ENCODE measurements around the gene CARMIL1.

The CARMIL1 gene

GRCh38 chr6:25278914-25279747 lies at the start of gene CARMIL1:
Gene CARMIL1 (plus strand): TSS chr6:25279374. CDS start chr6:25279796, 422 bp downstream.
- peak; percentile 33 for DNase-seq (ENCODE audit: low read depth)

DNA sequence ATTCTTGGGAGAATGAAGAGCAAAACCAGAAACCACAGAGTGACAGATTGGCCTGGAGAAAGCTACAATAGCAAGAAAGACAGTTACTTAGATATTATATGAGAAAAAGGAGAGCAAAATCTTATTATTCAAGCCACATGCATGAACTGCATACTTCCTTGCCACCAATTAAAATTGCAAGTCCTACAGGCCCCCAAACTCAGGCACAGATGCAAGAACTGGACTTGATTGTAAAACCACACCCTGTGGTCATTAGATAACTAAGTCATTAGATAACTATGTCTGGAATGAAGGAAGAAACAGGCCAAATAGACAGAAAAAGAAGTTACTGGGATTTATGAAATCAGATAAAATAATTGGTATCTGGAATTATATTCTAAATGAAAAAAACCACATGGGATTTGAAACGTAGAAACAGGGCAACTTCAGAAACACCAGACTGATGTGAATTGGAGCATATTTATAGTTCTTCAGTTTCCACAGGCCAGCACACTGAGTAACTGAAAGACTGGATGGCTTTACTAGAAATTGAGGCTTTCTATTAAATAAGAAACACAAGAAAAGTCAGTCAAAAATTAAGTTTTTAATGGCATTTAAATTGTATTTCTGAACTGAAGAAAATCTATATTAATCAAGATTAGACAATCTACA lies 49.4 kb upstream of the CARMIL1 start:
- no peak for DNase-seq (ENCODE audit: low read depth)

DNA sequence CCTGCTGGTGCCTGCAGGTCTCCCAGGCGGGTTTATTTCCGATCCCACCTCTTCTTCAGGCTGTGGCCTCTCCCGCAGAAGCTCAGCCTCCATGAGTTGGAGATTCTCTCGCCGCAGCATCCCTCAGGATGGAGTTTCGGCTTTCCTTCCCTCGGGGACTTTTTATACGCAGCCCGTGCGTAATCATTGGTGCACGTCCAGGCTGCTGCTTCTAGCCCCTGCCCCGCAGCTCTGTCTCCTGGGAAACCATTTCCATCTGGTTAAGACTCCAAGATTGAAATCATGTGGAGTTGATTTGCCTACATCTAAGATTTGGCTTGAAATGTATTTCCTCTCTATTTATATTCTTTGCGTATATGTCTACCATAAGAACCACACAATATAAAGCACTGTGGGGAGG lies 46.7 kb upstream of the CARMIL1 start:
- no peak for DNase-seq (ENCODE audit: low read depth)

GRCh38 chr6:25233226-25233625 lies 45.9 kb upstream of the CARMIL1 start:
- no peak for DNase-seq (ENCODE audit: low read depth)

- no peak for DNase-seq (ENCODE audit: low read depth)
These were observed 41.6 kb upstream of the CARMIL1 start for GRCh38 chr6:25237579-25237978.

DNA sequence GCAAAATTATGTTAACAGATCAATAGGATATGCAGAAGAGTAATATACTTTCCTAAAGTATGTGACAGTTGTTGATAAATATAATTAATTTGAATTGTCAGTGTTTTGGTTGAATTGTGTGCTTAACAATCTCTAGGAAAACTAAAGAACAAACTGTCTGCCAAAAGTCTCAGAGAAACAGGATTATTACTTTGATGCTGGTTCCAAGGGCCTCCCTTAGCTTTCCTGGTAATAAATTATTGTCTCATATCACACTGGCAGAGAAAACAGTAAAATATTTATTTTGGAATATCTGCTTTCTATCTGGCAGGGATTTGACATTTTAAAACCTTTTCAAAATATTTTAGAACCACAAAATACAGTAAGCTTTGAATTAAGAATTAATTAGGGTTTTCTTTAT lies 40.1 kb upstream of the CARMIL1 start:
- no peak for DNase-seq (ENCODE audit: low read depth)

- DNase-seq (ENCODE audit: low read depth), result no peak
These were observed 39.7 kb upstream of the CARMIL1 start for GRCh38 chr6:25239498-25239897.

GRCh38 chr6:25242567-25242966 lies 36.6 kb upstream of the CARMIL1 start:
- DNase-seq (ENCODE audit: low read depth), result no peak

- DNase-seq (ENCODE audit: low read depth), result no peak
These were observed 34.3 kb upstream of the CARMIL1 start for GRCh38 chr6:25244865-25245264.

GRCh38 chr6:25248123-25248522 lies 31.1 kb upstream of the CARMIL1 start:
- no peak for DNase-seq (ENCODE audit: low read depth)

- no peak for DNase-seq (ENCODE audit: low read depth)
These were observed 30.0 kb upstream of the CARMIL1 start for GRCh38 chr6:25249133-25249532.

DNA sequence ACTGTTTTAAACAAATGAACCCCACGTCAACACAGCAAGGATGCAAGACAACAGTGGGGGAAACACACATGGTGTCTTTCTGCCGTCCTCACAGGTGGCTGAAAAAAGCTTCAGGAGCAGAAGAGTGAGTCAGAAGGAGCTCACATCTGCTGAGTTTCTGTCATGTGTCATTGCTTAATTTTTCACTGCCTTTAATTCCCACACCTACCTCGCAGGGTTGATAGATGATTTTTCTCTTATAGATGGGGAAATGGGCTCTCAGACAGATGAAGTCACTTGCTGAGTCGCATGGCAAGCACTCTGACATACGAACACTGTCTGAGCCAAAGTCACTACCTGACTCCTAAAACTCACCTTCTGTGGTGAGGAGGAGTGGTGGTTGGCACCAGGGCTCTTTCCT lies 28.3 kb upstream of the CARMIL1 start:
- no peak for DNase-seq (ENCODE audit: low read depth)

DNA sequence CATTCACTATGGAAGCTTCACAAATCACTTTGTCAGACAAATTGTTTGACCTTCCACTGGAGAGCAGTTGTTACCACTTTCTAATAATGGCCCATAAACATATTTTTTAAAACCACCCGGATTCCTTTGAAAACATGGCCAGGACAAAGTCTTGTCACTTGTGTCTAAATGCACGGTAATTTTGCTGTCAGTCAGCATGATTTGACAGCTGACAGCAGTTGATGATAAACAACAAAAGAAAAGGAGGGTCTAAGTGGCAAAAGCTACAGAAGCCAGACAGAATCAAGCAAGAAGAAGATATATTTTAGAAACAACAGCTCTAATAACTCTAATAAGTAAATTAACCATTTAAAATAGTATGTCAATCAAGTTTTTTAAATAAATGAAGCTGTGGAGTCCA lies 27.7 kb upstream of the CARMIL1 start:
- DNase-seq (ENCODE audit: low read depth), result no peak

- no peak for DNase-seq (ENCODE audit: low read depth)
These were observed 25.8 kb upstream of the CARMIL1 start for GRCh38 chr6:25253351-25253750.

GRCh38 chr6:25254671-25255070 lies 24.5 kb upstream of the CARMIL1 start:
- no peak for DNase-seq (ENCODE audit: low read depth)

GRCh38 chr6:25257686-25258348 lies 21.4 kb upstream of the CARMIL1 start:
- no peak for DNase-seq (ENCODE audit: low read depth)

- no peak for DNase-seq (ENCODE audit: low read depth)
These were observed 19.4 kb upstream of the CARMIL1 start for GRCh38 chr6:25259756-25260155.

DNA sequence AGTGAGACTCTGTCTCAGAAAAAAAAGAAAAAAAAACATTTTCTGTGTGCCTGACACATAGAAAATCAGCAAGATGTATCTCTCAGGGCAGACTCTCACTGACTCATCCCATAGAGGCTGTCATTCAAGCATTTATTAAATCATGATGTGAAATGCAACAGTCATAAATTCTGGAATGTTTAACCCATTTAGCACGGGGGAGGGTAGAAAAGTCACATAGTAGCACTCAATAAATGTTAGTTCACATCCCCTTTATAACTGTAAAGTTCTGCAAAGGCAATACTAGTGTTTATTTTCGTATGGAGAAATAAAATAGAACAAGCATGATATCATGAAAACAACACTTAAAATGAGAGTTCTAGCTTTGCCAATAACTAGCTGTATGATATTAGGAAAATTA lies 15.5 kb upstream of the CARMIL1 start:
- DNase-seq (ENCODE audit: low read depth), result no peak

DNA sequence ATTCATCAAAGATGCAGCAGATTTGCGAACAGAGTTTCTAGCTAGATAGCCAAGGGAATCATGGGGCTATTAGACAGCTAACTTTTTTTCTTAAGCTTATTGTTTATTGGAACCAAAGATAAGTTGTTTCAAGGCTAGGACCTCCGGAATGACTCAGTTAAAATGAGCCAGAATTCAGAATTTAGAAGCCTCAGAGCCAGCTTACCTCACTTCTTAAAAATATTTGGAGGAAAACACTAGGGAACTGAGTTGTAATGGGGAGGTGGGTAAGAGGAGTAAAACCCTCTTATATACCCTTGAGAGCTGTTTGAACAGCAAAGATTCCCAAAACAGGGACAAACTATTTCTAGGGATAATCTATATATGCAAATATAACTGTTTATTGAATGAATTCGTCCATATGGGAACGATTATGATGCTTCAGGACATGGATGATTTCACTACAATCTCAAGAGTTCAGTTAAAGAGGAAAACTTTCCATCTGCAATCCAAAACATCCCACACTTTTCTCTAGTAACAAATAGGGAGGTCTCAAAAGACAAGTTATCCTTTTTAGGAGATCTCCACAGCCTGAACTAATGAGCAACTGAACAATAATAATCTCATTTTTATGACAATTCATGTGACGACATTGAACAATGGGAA lies 12.6 kb upstream of the CARMIL1 start:
- DNase-seq (ENCODE audit: low read depth), result no peak

DNA sequence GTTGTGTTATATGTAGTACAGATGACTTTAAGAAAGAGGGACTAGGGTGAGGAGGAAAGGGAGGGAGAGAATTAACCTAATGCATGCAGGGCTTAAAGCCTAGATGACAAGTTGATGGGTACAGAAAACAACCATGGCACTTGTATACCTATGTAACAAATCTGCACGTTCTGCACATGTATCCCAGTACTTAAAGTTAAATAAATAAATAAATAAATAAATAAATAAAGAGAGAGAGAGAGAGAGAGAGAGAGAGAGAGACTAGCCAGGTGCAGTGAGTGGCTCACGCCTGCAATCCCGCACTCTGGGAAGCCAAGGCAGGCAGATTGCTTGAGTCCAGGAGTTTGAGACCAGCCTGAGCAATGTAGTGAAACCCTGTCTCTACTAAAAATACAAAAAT lies 11.5 kb upstream of the CARMIL1 start:
- no peak for DNase-seq (ENCODE audit: low read depth)

- no peak for DNase-seq (ENCODE audit: low read depth)
These were observed 8.6 kb upstream of the CARMIL1 start for GRCh38 chr6:25270559-25270958.

DNA sequence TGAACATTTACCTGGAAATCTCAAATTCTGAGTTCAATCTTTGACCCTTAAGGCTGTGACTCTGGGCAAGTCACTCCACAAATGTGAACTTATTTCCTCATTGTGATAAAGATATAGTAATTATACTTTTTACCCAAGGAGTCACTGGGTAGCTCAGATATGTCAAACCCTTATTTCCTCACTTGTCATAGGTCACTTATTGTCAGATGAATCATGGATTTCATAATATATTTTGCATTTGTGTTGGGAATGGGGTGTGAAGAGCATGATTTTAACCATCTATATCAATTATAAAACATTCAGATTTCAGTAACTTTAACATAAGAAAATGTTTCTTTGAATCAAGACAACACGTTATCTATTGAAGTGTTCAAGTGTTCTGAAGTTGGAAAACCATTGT lies 3.7 kb upstream of the CARMIL1 start:
- DNase-seq (ENCODE audit: low read depth), result no peak

DNA sequence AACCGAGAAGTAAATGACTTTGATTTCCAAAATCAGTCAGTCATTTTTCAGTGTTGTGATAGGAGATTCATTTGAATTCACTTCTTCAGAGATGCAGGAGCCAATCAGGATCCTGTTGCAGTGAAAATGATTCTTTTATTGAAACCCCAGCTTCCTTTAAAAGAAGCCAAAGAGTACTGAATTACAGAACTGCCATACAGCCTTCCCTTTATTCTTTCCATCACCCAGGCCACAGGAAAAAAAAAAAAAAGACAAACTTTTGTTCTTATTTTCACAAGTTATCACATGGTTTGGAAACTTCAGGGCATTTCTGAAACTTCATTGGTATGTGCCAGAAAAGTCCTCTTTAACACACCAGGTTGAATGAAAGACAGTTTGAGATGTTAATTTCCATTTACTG lies 1.8 kb upstream of the CARMIL1 start:
- DNase-seq (ENCODE audit: low read depth), result no peak

Measured in stimulated activated CD8-positive, alpha-beta memory T cell treated with anti-CD3 and anti-CD28 coated beads, Interleukin-15, amount 100 ng/mL, for 24 hours (primary cell).